H9 (cell line): Measurements from ENCODE around the gene TAF13. TPM values are rescaled to one million over a fixed set of nuclear protein-coding genes. Genes with fewer than 3 reads are reported as not detected.

ENCODE experiments used
- DNase-seq: peaks from one replicate; pipeline ENCODE4 v3.0.0-alpha.2; 2017
- H2AFZ ChIP-seq: one replicate; pipeline ENCODE4 v1.6.1; 2013; ENCODE audit warnings: mild to moderate bottlenecking, low read length, control low read depth, moderate library complexity
- H2AK5ac ChIP-seq: 2 replicates; pipeline ENCODE4 v1.6.1; 2013; ENCODE audit warnings: low read length, control low read depth, mixed read lengths; ENCODE audit not compliant: insufficient read length
- H2BK120ac ChIP-seq: one replicate; pipeline ENCODE4 v1.6.1; 2013; ENCODE audit warnings: low read depth, mild to moderate bottlenecking, low read length, control low read depth, inconsistent platforms; ENCODE audit not compliant: poor library complexity, severe bottlenecking
- H2BK12ac ChIP-seq: 2 replicates; pipeline ENCODE4 v1.6.1; 2013; ENCODE audit warnings: low read length, control low read depth, mixed read lengths, low read depth; ENCODE audit not compliant: insufficient read length
- H2BK15ac ChIP-seq: 2 replicates; pipeline ENCODE4 v1.6.1; 2013; ENCODE audit warnings: low read depth, low read length, control low read depth
- H2BK20ac ChIP-seq: one replicate; pipeline ENCODE4 v1.6.1; 2013; ENCODE audit warnings: low read depth, mild to moderate bottlenecking, low read length, control low read depth, inconsistent platforms; ENCODE audit not compliant: poor library complexity, severe bottlenecking
- H2BK5ac ChIP-seq: 2 replicates; pipeline ENCODE4 v1.6.1; 2013; ENCODE audit warnings: low read length, control low read depth, mixed read lengths; ENCODE audit not compliant: insufficient read length
- H3K14ac ChIP-seq: 2 replicates; pipeline ENCODE4 v1.6.1; 2013; ENCODE audit warnings: low read length, control low read depth; ENCODE audit not compliant: insufficient read depth
- H3K18ac ChIP-seq: 2 replicates; pipeline ENCODE4 v1.6.1; 2013; ENCODE audit warnings: low read depth, mild to moderate bottlenecking, mixed read lengths, low read length, control low read depth; ENCODE audit not compliant: insufficient read length
- H3K23ac ChIP-seq: 2 replicates; pipeline ENCODE4 v1.6.1; 2013; ENCODE audit warnings: low read length, control low read depth, mixed read lengths, low read depth; ENCODE audit not compliant: insufficient read length
- H3K23me2 ChIP-seq: 2 replicates; pipeline ENCODE4 v1.6.1; 2013; ENCODE audit warnings: low read depth, mild to moderate bottlenecking, mixed read lengths, low read length, control low read depth; ENCODE audit not compliant: insufficient read length, poor library complexity, severe bottlenecking
- H3K27ac ChIP-seq: 2 replicates; pipeline ENCODE4 v1.5.1; 2013; ENCODE audit warnings: low read length, control low read depth, mixed read lengths, low read depth; ENCODE audit not compliant: insufficient read length
- H3K27me3 ChIP-seq: 2 replicates; pipeline ENCODE4 v1.6.1; 2013; ENCODE audit warnings: low read length, control low read depth, inconsistent platforms; ENCODE audit not compliant: insufficient read depth
- H3K4ac ChIP-seq: 2 replicates; pipeline ENCODE4 v1.6.1; 2013; ENCODE audit warnings: low read depth, mild to moderate bottlenecking, control low read depth, inconsistent platforms, low read length, moderate library complexity
- H3K4me1 ChIP-seq: 2 replicates; pipeline ENCODE4 v1.6.1; 2013; ENCODE audit warnings: low read length, control low read depth, inconsistent platforms; ENCODE audit not compliant: insufficient read depth
- H3K4me2 ChIP-seq: 2 replicates; pipeline ENCODE4 v1.6.1; 2013; ENCODE audit warnings: low read length, control low read depth, mixed read lengths; ENCODE audit not compliant: insufficient read length, insufficient read depth
- H3K56ac ChIP-seq: 2 replicates; pipeline ENCODE4 v1.6.1; 2013; ENCODE audit warnings: low read depth, mild to moderate bottlenecking, mixed read lengths, low read length, control low read depth; ENCODE audit not compliant: insufficient read length
- H3K79me1 ChIP-seq: 2 replicates; pipeline ENCODE4 v1.6.1; 2013; ENCODE audit warnings: low read depth, mild to moderate bottlenecking, moderate library complexity, low read length, control low read depth, inconsistent platforms; ENCODE audit not compliant: insufficient read depth, poor library complexity, severe bottlenecking
- H3K79me2 ChIP-seq: 2 replicates; pipeline ENCODE4 v1.6.1; 2013; ENCODE audit warnings: low read length, control low read depth, inconsistent platforms; ENCODE audit not compliant: insufficient read depth
- H3K9ac ChIP-seq: 2 replicates; pipeline ENCODE4 v1.6.1; 2013; ENCODE audit warnings: low read length, control low read depth, mixed read lengths; ENCODE audit not compliant: insufficient read length; ENCODE audit errors: extremely low read depth
- H3K9me3 ChIP-seq: one replicate; pipeline ENCODE4 v1.6.1; 2013; ENCODE audit warnings: low read depth, low read length, inconsistent platforms; ENCODE audit not compliant: control insufficient read depth
- H3T11ph ChIP-seq: one replicate; pipeline ENCODE4 v1.6.1; 2013; ENCODE audit warnings: mild to moderate bottlenecking, low read length, control low read depth, inconsistent platforms
- H4K20me1 ChIP-seq: one replicate; pipeline ENCODE4 v1.6.1; 2013; ENCODE audit not compliant: control insufficient read depth, insufficient read length, insufficient read depth
- H4K5ac ChIP-seq: 2 replicates; pipeline ENCODE4 v1.6.1; 2013; ENCODE audit warnings: low read depth, mild to moderate bottlenecking, mixed read lengths, low read length, control low read depth; ENCODE audit not compliant: insufficient read length
- H4K8ac ChIP-seq: replicated peaks from 2 replicates; pipeline ENCODE4 v1.6.1; 2013; ENCODE audit warnings: low read length, control low read depth, mixed read lengths, low read depth; ENCODE audit not compliant: insufficient read length
- H4K91ac ChIP-seq: 2 replicates; pipeline ENCODE4 v1.6.1; 2013; ENCODE audit warnings: low read depth, mild to moderate bottlenecking, moderate library complexity, mixed read lengths, low read length, control low read depth; ENCODE audit not compliant: insufficient read length
- H3K27ac Mint-ChIP-seq, 3 experiments: 2 replicates in 2 of 3; 3 replicates in 1 of 3; pipeline ENCODE4 v1.8.0; 2020 to 2021; ENCODE audit warnings: mixed read lengths in 3 of 3, mild to moderate bottlenecking in 1 of 3, moderate library complexity in 1 of 3
- H3K27me3 Mint-ChIP-seq: 2 replicates; pipeline ENCODE4 v1.8.0; 2021; ENCODE audit warnings: low read depth, mild to moderate bottlenecking, moderate library complexity, mixed read lengths
- H3K36me3 Mint-ChIP-seq, 3 experiments: 2 replicates in 2 of 3; 3 replicates in 1 of 3; pipeline ENCODE4 v1.8.0; 2020 to 2021; ENCODE audit warnings: low read depth in 3 of 3, mixed read lengths in 3 of 3; ENCODE audit not compliant: insufficient read depth in 1 of 3
- H3K4me1 Mint-ChIP-seq, 2 experiments: 2 replicates each; pipeline ENCODE4 v1.8.0; 2020; ENCODE audit warnings: mixed read lengths in 2 of 2
- H3K4me3 Mint-ChIP-seq, 2 experiments: 2 replicates in 1 of 2; 3 replicates in 1 of 2; pipeline ENCODE4 v1.8.0; 2020 to 2021; ENCODE audit warnings: mild to moderate bottlenecking in 2 of 2, mixed read lengths in 2 of 2, moderate library complexity in 1 of 2
- H3K9me3 Mint-ChIP-seq, 2 experiments: 2 replicates in 1 of 2; 3 replicates in 1 of 2; pipeline ENCODE4 v1.8.0; 2020; ENCODE audit warnings: mild to moderate bottlenecking in 2 of 2, mixed read lengths in 2 of 2, moderate library complexity in 1 of 2
- WGBS: extraction: QIAGEN DNeasy Blood & Tissue Kit; methylation state at CpG from one replicate; pipeline ENCODE4 v1.1.7; 2013; ENCODE audit warnings: missing lambda C conversion rate, low lambda C conversion rate, mixed read lengths; ENCODE audit not compliant: insufficient read length; ENCODE audit errors: extremely low coverage; 5-methylcytosine and 5-hydroxymethylcytosine counted together
- total RNA-seq: library from RNA; stranded (reverse); gene quantifications from 2 replicates; pipeline ENCODE4 v1.2.1, GENCODE V29; 2021
- TF ChIP-seq, protein P1 (sequence below): fragments of 200-600 bp; sonication (generic); conservative IDR thresholded peaks from 3 replicates; pipeline ENCODE4 v1.8.0; 2021; ENCODE audit warnings: antibody characterized with exemption, mild to moderate bottlenecking

The TAF13 gene
- total RNA-seq, 1 experiment from 2014 or later, result 50.9 TPM

DNA sequence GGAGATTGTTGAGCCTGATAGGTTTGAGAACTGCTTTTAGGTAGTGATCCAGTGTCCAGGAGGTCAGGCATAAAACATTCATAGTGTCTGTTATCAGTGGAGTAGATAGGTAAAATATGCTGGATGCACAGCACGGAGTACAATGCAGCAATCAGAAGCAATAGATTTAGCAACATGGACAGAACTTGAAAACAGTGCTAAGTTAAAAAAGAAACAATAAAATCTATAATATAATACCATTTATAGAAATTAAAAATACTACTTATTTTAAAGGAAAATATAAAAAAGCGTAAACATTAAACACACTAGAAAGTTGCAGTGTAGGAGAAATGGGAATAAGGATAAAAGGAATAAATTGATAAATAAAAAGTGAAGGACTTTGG is 3.4 kb upstream of the TAF13 start:
- Histone ChIP-seq H3K4me1 (peaks cover 2% of the 10 kb centered on the region; the same call in 1 of the 2 replicates), H3K9ac (no peak overlapping the region), H3K23ac (no peak overlapping the region), H2BK20ac (no peak overlapping the region), H3K27me3 (no peaks in the 10 kb centered on the region), H3K14ac (no peak overlapping the region), H3K79me1 (no peaks in the 10 kb centered on the region), H3K27ac (no peak overlapping the region), H4K5ac (no peak overlapping the region), H3K23me2 (no peaks in the 10 kb centered on the region), H3T11ph (no peak overlapping the region), H3K79me2 (peaks cover 2% of the 10 kb centered on the region; the same call in 1 of the 2 replicates), H4K20me1 (no peaks in the 10 kb centered on the region), H4K8ac (no peak overlapping the region), H3K18ac (no peak overlapping the region), H3K4me2 (no peak overlapping the region), H2AK5ac (no peak overlapping the region), H3K9me3 (no peaks in the 10 kb centered on the region), H2BK12ac (no peak overlapping the region), H3K56ac (no peak overlapping the region), H2BK15ac (no peak overlapping the region), H2BK120ac (no peak overlapping the region), H3K4ac (no peak overlapping the region), H2AFZ (no peak overlapping the region), H4K91ac (no peak overlapping the region), H2BK5ac (no peak overlapping the region)
- TF ChIP-seq, protein P1, sequence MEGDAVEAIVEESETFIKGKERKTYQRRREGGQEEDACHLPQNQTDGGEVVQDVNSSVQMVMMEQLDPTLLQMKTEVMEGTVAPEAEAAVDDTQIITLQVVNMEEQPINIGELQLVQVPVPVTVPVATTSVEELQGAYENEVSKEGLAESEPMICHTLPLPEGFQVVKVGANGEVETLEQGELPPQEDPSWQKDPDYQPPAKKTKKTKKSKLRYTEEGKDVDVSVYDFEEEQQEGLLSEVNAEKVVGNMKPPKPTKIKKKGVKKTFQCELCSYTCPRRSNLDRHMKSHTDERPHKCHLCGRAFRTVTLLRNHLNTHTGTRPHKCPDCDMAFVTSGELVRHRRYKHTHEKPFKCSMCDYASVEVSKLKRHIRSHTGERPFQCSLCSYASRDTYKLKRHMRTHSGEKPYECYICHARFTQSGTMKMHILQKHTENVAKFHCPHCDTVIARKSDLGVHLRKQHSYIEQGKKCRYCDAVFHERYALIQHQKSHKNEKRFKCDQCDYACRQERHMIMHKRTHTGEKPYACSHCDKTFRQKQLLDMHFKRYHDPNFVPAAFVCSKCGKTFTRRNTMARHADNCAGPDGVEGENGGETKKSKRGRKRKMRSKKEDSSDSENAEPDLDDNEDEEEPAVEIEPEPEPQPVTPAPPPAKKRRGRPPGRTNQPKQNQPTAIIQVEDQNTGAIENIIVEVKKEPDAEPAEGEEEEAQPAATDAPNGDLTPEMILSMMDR, result no peak
- H3K9me3 Mint-ChIP-seq, result peaks cover 0 to 5% of the 10 kb centered on the region in 2 experiments; a peak in 2 of 5 replicates
- no peaks in the 10 kb centered on the region for H3K27me3 Mint-ChIP-seq
- H3K36me3 Mint-ChIP-seq, result peaks cover 7 to 12% (median 8%) of the 10 kb centered on the region in 3 experiments
- H3K27ac Mint-ChIP-seq, result peak overlapping the region in 2 of 3 experiments; percentile 64 to 65; a peak in 2 of 7 replicates
- H3K4me1 Mint-ChIP-seq, result peaks cover 25 to 31% of the 10 kb centered on the region in 2 experiments
- no CpG with 5 or more reads among the region's 2 CpGs for WGBS
- no peak for DNase-seq
- H3K4me3 Mint-ChIP-seq, result no peak overlapping the region
